Kidney (tissue), 14 donors: ENCODE measurements around the gene LPAR3. TPM values are rescaled to one million over a fixed set of nuclear protein-coding genes. Genes with fewer than 3 reads are reported as not detected.

Experiments used
- DNase-seq, 5 donors: peaks; one replicate each; pipeline ENCODE4 v3.0.0-alpha.2; 2013 to 2020
- FAIRE-seq: peaks from 2 replicates; lab custom pipeline; 2012; peaks lifted over from hg19 to GRCh38; lab: Jason Lieb, UNC
- H3K27ac ChIP-seq, 2 donors: one replicate each; pipeline ENCODE4 v1.7.0; 2013; ENCODE audit warnings: low read depth in 2 of 2, low read length in 2 of 2, inconsistent platforms in 1 of 2
- H3K27me3 ChIP-seq: one replicate; pipeline ENCODE4 v1.7.1; 2013; ENCODE audit warnings: low read length, inconsistent platforms; ENCODE audit not compliant: control insufficient read depth, insufficient read depth
- H3K36me3 ChIP-seq, 3 donors: one replicate each; pipeline versions ENCODE4 v1.7.0 to v1.7.1; 2013; ENCODE audit warnings: low read length in 3 of 3, control low read depth in 1 of 3, inconsistent platforms in 1 of 3; ENCODE audit not compliant: insufficient read depth in 3 of 3, control insufficient read depth in 2 of 3
- H3K4me1 ChIP-seq, 3 donors: one replicate each; pipeline versions ENCODE4 v1.7.0 to v1.7.1; 2013; ENCODE audit warnings: low read length in 3 of 3, inconsistent platforms in 1 of 3, low read depth in 1 of 3; ENCODE audit not compliant: control insufficient read depth in 2 of 3, insufficient read depth in 2 of 3
- H3K4me3 ChIP-seq, 3 donors: one replicate each; pipeline versions ENCODE4 v1.7.0 to v1.8.1; 2013; ENCODE audit warnings: low read length in 3 of 3, control low read depth in 1 of 3, inconsistent platforms in 1 of 3
- H3K9ac ChIP-seq, 3 donors: one replicate each; pipeline versions ENCODE4 v1.7.0 to v1.7.1; 2013; ENCODE audit warnings: low read length in 3 of 3, control low read depth in 1 of 3, inconsistent platforms in 1 of 3
- H3K9me3 ChIP-seq, 3 donors: one replicate each; pipeline versions ENCODE4 v1.7.0 to v1.7.1; 2013; ENCODE audit warnings: low read length in 3 of 3, control low read depth in 1 of 3, inconsistent platforms in 1 of 3; ENCODE audit not compliant: control insufficient read depth in 2 of 3, insufficient read depth in 1 of 3
- intact Hi-C: fragments of 100-400 bp; cut with DNase I; formaldehyde crosslinking; loops from one replicate; pipeline ENCODE4 v1.11.1; 2022
- polyA plus RNA-seq: library from polyadenylated mRNA; stranded (reverse); fragments of 350-450 nt; fragmentation: Illumina TruSeq; extraction: RNeasy Lipid Tissue Mini Kit (QIAGEN cat#74804); gene quantifications from one replicate; pipeline ENCODE4 v1.2.3, GENCODE V29; 2014; ENCODE audit warnings: low read depth, low replicate concordance; ENCODE audit not compliant: insufficient read depth
- total RNA-seq: library from RNA; stranded (reverse); fragmentation: NEBNext Ultra II Directional; extraction: Animal tissue kit (Norgen Biotek cat#: 25700); gene quantifications from one replicate; pipeline ENCODE4 v1.2.1, GENCODE V29; 2021
- TF ChIP-seq, protein P1 (sequence below): IDR thresholded peaks from 3 replicates; pipeline ENCODE4 v1.5.1; 2012; ENCODE audit warnings: mild to moderate bottlenecking, moderate library complexity, borderline replicate concordance; ENCODE audit not compliant: insufficient read depth; ENCODE audit errors: extremely low read depth
- donor health status: control.
- donor health status: control.
- donor health status: control.
- donor health status: control.
- donor health status: control.
- donor health status: DM: yes; HTN: yes; CAD: no.
- donor health status: Normal renal cell carcinoma (clear cell type).

The LPAR3 gene
- total and polyA plus RNA-seq, 2 donors from 2014 or later: 0.22 TPM; not detected in 1

- H3K4me1 ChIP-seq: no peaks in the 10 kb centered on the region
- no peaks in the 10 kb centered on the region for H3K27me3 ChIP-seq
- no peak overlapping the region for H3K27ac ChIP-seq
- TF ChIP-seq, protein P1, sequence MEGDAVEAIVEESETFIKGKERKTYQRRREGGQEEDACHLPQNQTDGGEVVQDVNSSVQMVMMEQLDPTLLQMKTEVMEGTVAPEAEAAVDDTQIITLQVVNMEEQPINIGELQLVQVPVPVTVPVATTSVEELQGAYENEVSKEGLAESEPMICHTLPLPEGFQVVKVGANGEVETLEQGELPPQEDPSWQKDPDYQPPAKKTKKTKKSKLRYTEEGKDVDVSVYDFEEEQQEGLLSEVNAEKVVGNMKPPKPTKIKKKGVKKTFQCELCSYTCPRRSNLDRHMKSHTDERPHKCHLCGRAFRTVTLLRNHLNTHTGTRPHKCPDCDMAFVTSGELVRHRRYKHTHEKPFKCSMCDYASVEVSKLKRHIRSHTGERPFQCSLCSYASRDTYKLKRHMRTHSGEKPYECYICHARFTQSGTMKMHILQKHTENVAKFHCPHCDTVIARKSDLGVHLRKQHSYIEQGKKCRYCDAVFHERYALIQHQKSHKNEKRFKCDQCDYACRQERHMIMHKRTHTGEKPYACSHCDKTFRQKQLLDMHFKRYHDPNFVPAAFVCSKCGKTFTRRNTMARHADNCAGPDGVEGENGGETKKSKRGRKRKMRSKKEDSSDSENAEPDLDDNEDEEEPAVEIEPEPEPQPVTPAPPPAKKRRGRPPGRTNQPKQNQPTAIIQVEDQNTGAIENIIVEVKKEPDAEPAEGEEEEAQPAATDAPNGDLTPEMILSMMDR: no peak
- H3K9me3 ChIP-seq: no peaks in the 10 kb centered on the region
- no peak overlapping the region for H3K9ac ChIP-seq
- no peak for FAIRE-seq
- no peak overlapping the region for H3K4me3 ChIP-seq
- H3K36me3 ChIP-seq: no peaks in the 10 kb centered on the region
- intact Hi-C loops: no loop called here
- DNase-seq: no peak
Measured at GRCh38 chr1:84899969-84900368, 7.0 kb upstream of the LPAR3 start.

DNA sequence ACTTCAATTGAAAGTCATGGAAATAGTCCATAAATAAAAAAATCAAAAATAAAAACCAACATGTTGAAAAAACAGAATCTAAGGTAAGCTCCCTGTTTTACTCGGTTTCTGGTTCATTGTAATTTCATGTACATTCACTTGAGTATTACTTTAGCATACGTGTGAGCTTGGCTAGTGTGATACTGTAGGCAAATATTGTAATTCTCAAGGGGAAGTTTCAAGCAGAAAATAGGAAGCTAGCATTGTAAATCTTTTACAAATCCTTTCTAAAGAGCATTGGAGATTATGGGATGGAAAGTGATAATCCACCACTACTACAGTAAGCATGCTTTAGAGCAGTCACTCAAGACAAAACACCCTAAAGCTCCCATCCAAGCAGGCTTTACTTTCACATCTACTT is 3.3 kb upstream of the LPAR3 start:
- H3K27ac ChIP-seq: no peak overlapping the region
- DNase-seq (no peak), FAIRE-seq (no peak)
- peaks cover 6% of the 10 kb centered on the region for H3K27me3 ChIP-seq
- no peak overlapping the region for H3K4me3 ChIP-seq
- intact Hi-C loops: no loop called here
- H3K9ac ChIP-seq: no peak overlapping the region
- H3K9me3 ChIP-seq: no peaks in the 10 kb centered on the region
- TF ChIP-seq, protein P1: no peak
- no peaks in the 10 kb centered on the region for H3K4me1 ChIP-seq
- H3K36me3 ChIP-seq: no peaks in the 10 kb centered on the region

DNA sequence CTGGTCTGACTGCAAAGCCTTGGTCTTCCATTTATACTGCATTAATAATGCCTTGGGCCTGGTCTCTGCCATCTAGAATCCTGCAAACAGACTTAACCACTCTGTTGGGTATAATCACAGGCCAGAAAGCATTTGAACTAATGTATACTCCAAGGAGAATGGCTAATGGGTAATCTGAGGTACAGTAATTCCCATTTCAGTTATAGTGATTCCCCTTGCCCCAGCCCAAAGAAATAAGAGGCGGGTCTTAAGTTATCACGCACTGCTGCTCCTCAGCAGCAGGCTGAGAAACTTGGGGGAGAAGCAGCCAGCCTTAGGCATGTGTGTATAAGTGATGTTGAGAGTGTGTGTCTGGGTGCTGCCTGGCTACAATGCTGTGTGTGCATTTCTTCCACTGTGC is 2.4 kb downstream of the LPAR3 start:
- FAIRE-seq: no peak
- peaks cover 6% of the 10 kb centered on the region for H3K27me3 ChIP-seq
- no peak overlapping the region for H3K27ac ChIP-seq
- H3K4me3 ChIP-seq: no peak overlapping the region
- H3K9ac ChIP-seq: no peak overlapping the region
- TF ChIP-seq, protein P1: no peak
- no peaks in the 10 kb centered on the region for H3K9me3 ChIP-seq
- DNase-seq: peak in 3 of 5 donors; percentile 17 to 45 (median 22)
- no peaks in the 10 kb centered on the region for H3K4me1 ChIP-seq
- no peaks in the 10 kb centered on the region for H3K36me3 ChIP-seq
- intact Hi-C loops: no loop called here

DNA sequence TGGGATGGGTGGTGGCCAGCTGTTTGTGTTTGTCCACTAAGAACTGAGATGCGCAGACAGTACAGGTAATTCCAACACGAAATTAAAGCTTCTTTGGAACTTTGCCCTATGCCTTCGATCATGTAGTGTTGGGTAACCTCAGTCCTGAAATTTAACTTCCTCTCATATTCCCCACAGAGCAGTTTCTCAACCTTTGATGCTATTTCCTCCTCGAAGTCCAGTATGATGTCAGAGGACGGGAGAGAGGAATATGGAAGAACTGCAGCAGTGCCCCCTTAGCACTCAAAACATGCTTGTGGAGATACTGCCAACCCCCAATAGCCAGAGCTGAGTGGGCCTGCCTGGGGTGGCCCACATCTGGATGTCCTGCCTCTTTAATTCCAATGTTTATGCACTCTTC is 3.6 kb downstream of the LPAR3 start:
- TF ChIP-seq, protein P1: no peak
- FAIRE-seq: no peak
- H3K27ac ChIP-seq: no peak overlapping the region
- H3K4me1 ChIP-seq: no peaks in the 10 kb centered on the region
- intact Hi-C loops: no loop called here
- H3K9me3 ChIP-seq: no peaks in the 10 kb centered on the region
- H3K9ac ChIP-seq: no peak overlapping the region
- DNase-seq: no peak
- H3K36me3 ChIP-seq: no peaks in the 10 kb centered on the region
- peaks cover 6% of the 10 kb centered on the region for H3K27me3 ChIP-seq
- H3K4me3 ChIP-seq: no peak overlapping the region
